Hepatocyte (in vitro differentiated cells): ENCODE measurements around the gene NR6A1. TPM values are rescaled to one million over a fixed set of nuclear protein-coding genes. Genes with fewer than 3 reads are reported as not detected.

Source experiments
- DNase-seq: peaks from one replicate; pipeline ENCODE4 v3.0.0-alpha.2; 2016; ENCODE audit warnings: low spot score
- H2AFZ ChIP-seq: fragments of 200-600 bp; sonication (generic); 2 replicates; pipeline ENCODE4 v1.6.0; 2016; ENCODE audit warnings: antibody characterized with exemption, mild to moderate bottlenecking
- H3K27ac ChIP-seq: fragments of 200-600 bp; sonication (generic); 2 replicates; pipeline ENCODE4 v1.5.1; 2016; ENCODE audit warnings: mild to moderate bottlenecking
- H3K27me3 ChIP-seq: fragments of 200-600 bp; sonication (generic); 2 replicates; pipeline ENCODE4 v1.6.1; 2016
- H3K36me3 ChIP-seq: fragments of 200-600 bp; sonication (generic); replicated peaks from 2 replicates; pipeline ENCODE4 v1.5.1; 2016; ENCODE audit warnings: low read depth; ENCODE audit not compliant: insufficient read depth
- H3K4me1 ChIP-seq: fragments of 200-600 bp; sonication (generic); 2 replicates; pipeline ENCODE4 v1.5.1; 2016; ENCODE audit warnings: mild to moderate bottlenecking, moderate library complexity; ENCODE audit not compliant: insufficient read depth
- H3K4me2 ChIP-seq: fragments of 200-600 bp; sonication (generic); 2 replicates; pipeline ENCODE4 v1.6.0; 2016
- H3K4me3 ChIP-seq: fragments of 200-600 bp; sonication (generic); 2 replicates; pipeline ENCODE4 v1.5.1; 2016; ENCODE audit warnings: mild to moderate bottlenecking
- H3K79me2 ChIP-seq: fragments of 200-600 bp; sonication (generic); 2 replicates; pipeline ENCODE4 v1.6.0; 2017; ENCODE audit warnings: mild to moderate bottlenecking
- H3K9me2 ChIP-seq: fragments of 200-600 bp; sonication (generic); replicated peaks from 2 replicates; pipeline ENCODE4 v1.6.0; 2017; ENCODE audit warnings: mild to moderate bottlenecking; ENCODE audit not compliant: insufficient read depth
- H3K9me3 ChIP-seq: fragments of 200-600 bp; sonication (generic); 2 replicates; pipeline ENCODE4 v1.5.1; 2016; ENCODE audit warnings: low read depth, mild to moderate bottlenecking
- H4K20me1 ChIP-seq: fragments of 200-600 bp; sonication (generic); 2 replicates; pipeline ENCODE4 v1.6.0; 2016; ENCODE audit warnings: mild to moderate bottlenecking; ENCODE audit not compliant: insufficient read depth, poor library complexity, severe bottlenecking
- EZH2 ChIP-seq: fragments of 200-600 bp; sonication (generic); IDR thresholded peaks from 2 replicates; pipeline ENCODE4 v1.6.1; 2016; ENCODE audit warnings: antibody characterized with exemption, mild to moderate bottlenecking, borderline replicate concordance
- EZH2phosphoT487 ChIP-seq: fragments of 200-600 bp; sonication (generic); IDR thresholded peaks from one replicate; pipeline ENCODE4 v1.6.1; 2018; ENCODE audit warnings: antibody characterized with exemption, mild to moderate bottlenecking, low read depth, moderate library complexity; ENCODE audit not compliant: unreplicated experiment, severe bottlenecking
- WGBS: methylation state at CpG from one replicate; pipeline ENCODE4 v1.1.6; 2016; ENCODE audit warnings: low lambda C conversion rate; ENCODE audit errors: missing lambda C conversion rate; 5-methylcytosine and 5-hydroxymethylcytosine counted together
- polyA plus RNA-seq: library from polyadenylated mRNA; unstranded; fragments of >200 nt; fragmentation: Nextera tagmentation; extraction: Ambion mirVana; gene quantifications from 2 replicates; pipeline ENCODE4 v1.2.1, GENCODE V29; 2016
- total RNA-seq: library from RNA; depleted of rRNA; stranded (reverse); fragments of >200 nt; gene quantifications from 2 replicates; pipeline ENCODE4 v1.2.3, GENCODE V29; 2014
- TF ChIP-seq, protein P1 (sequence below): fragments of 200-600 bp; sonication (generic); IDR thresholded peaks from 2 replicates; pipeline ENCODE4 v1.5.1; 2016; ENCODE audit warnings: antibody characterized with exemption, mild to moderate bottlenecking; ENCODE audit not compliant: poor library complexity

NR6A1 gene
- total and polyA plus RNA-seq, 2 experiments from 2014 or later: 1.2 to 4.0 TPM

DNA sequence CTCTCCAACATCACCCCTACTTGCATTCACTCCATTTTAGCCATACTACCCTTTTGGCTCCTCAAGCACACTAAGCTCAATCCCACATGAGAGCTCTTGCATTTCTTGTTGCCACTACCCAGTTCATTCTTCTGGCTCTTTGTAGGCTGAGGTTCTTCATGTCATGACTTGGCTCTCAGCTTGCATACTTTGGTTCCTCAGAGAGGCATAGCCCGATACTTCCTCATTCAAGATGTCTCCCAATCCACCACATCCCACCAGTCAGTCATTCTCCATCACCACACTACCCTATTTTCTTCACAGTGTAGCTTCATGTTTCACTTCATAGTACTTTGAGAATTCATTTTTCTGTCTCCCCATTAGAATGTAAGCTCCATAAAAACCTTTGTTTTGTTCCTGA is 116.7 kb downstream of the NR6A1 start:
- H3K36me3 ChIP-seq: no peaks in the 10 kb centered on the region
- no peak overlapping the region for H3K27ac ChIP-seq
- no peak overlapping the region for H3K4me2 ChIP-seq
- H3K9me2 ChIP-seq: no peaks in the 10 kb centered on the region
- H3K27me3 ChIP-seq: no peaks in the 10 kb centered on the region
- no peaks in the 10 kb centered on the region for H3K4me1 ChIP-seq
- H3K4me3 ChIP-seq: no peak overlapping the region
- peaks cover 9% of the 10 kb centered on the region for H3K79me2 ChIP-seq
- WGBS: 96% methylated on average over 1 of the region's 1 CpG
- no peak for TF ChIP-seq EZH2phosphoT487
- no peak for TF ChIP-seq EZH2
- TF ChIP-seq, protein P1, sequence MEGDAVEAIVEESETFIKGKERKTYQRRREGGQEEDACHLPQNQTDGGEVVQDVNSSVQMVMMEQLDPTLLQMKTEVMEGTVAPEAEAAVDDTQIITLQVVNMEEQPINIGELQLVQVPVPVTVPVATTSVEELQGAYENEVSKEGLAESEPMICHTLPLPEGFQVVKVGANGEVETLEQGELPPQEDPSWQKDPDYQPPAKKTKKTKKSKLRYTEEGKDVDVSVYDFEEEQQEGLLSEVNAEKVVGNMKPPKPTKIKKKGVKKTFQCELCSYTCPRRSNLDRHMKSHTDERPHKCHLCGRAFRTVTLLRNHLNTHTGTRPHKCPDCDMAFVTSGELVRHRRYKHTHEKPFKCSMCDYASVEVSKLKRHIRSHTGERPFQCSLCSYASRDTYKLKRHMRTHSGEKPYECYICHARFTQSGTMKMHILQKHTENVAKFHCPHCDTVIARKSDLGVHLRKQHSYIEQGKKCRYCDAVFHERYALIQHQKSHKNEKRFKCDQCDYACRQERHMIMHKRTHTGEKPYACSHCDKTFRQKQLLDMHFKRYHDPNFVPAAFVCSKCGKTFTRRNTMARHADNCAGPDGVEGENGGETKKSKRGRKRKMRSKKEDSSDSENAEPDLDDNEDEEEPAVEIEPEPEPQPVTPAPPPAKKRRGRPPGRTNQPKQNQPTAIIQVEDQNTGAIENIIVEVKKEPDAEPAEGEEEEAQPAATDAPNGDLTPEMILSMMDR: no peak
- no peaks in the 10 kb centered on the region for H4K20me1 ChIP-seq
- no peak for DNase-seq
- no peaks in the 10 kb centered on the region for H3K9me3 ChIP-seq
- H2AFZ ChIP-seq: no peak overlapping the region

DNA sequence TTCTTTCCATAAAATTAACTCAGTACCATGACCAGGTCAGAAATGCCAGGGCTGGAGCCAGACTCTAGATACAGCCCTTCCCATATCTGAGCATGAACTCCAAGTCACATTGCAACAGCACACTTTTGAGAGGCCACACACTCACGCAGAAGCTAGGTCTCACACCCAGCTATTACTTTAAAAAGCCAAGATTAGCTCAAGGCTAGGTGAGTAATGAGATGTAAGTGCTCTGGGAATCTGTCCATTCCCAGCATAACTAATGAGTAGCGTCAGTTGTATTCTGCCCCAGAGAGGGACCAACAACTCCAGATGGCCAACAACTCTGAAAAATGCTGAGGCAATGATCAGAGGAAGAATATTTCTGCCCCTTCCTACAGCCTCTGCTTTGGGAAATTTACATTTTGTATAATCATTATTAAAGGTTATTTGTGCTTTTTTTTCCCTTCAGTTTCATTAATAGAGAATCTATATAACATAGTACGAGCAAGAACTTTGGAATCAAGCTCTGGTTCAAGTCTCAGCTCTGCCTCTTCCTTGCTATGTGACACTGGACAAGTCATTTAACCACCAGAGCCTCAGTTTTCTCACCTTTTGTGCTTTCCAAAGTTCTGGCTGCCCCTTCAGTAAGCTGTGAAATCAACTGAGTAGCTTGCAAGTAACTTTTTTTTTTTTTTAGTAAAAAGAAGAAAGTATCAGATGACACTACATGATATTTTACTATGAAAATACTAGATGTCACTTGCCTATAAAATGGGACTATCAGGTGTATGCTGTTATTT is 118.3 kb downstream of the NR6A1 start:
- Histone ChIP-seq H4K20me1 (no peaks in the 10 kb centered on the region), H3K9me3 (no peaks in the 10 kb centered on the region), H3K79me2 (peaks cover 16% of the 10 kb centered on the region), H3K9me2 (no peaks in the 10 kb centered on the region), H2AFZ (no peak overlapping the region), H3K4me1 (no peaks in the 10 kb centered on the region), H3K27me3 (no peaks in the 10 kb centered on the region), H3K27ac (peak overlapping the region; percentile 64), H3K4me3 (no peak overlapping the region), H3K36me3 (no peaks in the 10 kb centered on the region), H3K4me2 (no peak overlapping the region)
- TF ChIP-seq EZH2: no peak
- TF ChIP-seq EZH2phosphoT487: no peak
- TF ChIP-seq, protein P1: no peak
- WGBS: 69% methylated on average over 3 of the region's 3 CpGs
- DNase-seq: peak; percentile 52

DNA sequence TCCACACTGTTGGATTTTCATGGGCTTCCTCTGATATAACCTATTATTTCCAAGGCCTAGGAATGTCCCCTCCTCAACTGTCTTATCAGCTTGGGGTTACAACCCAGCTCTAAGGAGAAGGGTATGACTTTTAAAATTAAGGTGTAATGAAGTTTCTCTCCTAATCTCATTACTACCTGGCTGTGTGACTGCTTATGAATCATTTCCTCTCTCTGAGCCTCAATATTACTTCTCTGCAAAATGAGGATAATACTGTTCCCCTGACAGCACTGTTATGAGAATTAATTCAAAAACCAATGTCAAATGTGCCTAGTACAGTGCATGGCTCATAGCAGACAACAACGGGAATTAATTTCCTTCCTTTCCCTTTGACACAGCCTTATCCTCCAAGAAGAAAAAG is 118.9 kb downstream of the NR6A1 start:
- no peaks in the 10 kb centered on the region for H3K36me3 ChIP-seq
- whole genome bisulfite sequencing: 96% methylated on average over 1 of the region's 1 CpG
- H3K4me3 ChIP-seq: no peak overlapping the region
- H3K27ac ChIP-seq: peak overlapping the region; percentile 64
- no peaks in the 10 kb centered on the region for H3K9me3 ChIP-seq
- DNase-seq: no peak
- H4K20me1 ChIP-seq: no peaks in the 10 kb centered on the region
- H3K27me3 ChIP-seq: no peaks in the 10 kb centered on the region
- no peaks in the 10 kb centered on the region for H3K4me1 ChIP-seq
- H3K9me2 ChIP-seq: no peaks in the 10 kb centered on the region
- no peak overlapping the region for H3K4me2 ChIP-seq
- H3K79me2 ChIP-seq: peaks cover 19% of the 10 kb centered on the region
- no peak overlapping the region for H2AFZ ChIP-seq
- no peak for TF ChIP-seq EZH2
- TF ChIP-seq EZH2phosphoT487: no peak
- TF ChIP-seq, protein P1: no peak
